ENCODE data around the gene RUNX1.

GRCh38 chr21:34913811-34914210 lies 135.3 kb downstream of the RUNX1 start:
- TF ChIP-seq CTCF (IDR thresholded peaks at IDR 0.05): no peak
- TF ChIP-seq POLR2A (IDR thresholded peaks at IDR 0.05): no peak
